HEK293T (cell line): Measurements from ENCODE around the gene GMCL1.

Experiments used
- ARNT ChIP-seq: fragments of 450-650 bp; IDR thresholded peaks from 2 replicates; pipeline ENCODE4 v1.6.1; 2017; ENCODE audit warnings: mild to moderate bottlenecking
- BHLHE40 ChIP-seq: fragments of 450-650 bp; IDR thresholded peaks from 2 replicates; pipeline ENCODE4 v1.6.1; 2016; ENCODE audit warnings: mild to moderate bottlenecking, moderate library complexity, borderline replicate concordance
- CTBP1 ChIP-seq: fragments of 450-650 bp; IDR thresholded peaks from 2 replicates; pipeline ENCODE4 v1.6.1; 2016; ENCODE audit warnings: borderline replicate concordance
- ELF4 ChIP-seq: fragments of 450-650 bp; IDR thresholded peaks from 2 replicates; pipeline ENCODE4 v1.6.1; 2017; ENCODE audit warnings: antibody characterized with exemption
- FOXA1 ChIP-seq: fragments of 450-650 bp; IDR thresholded peaks from 2 replicates; pipeline ENCODE4 v1.6.1; 2016; ENCODE audit warnings: mild to moderate bottlenecking
- FOXK2 ChIP-seq: fragments of 450-650 bp; IDR thresholded peaks from 2 replicates; pipeline ENCODE4 v1.6.1; 2016; ENCODE audit warnings: mild to moderate bottlenecking
- HDGF ChIP-seq: fragments of 450-650 bp; IDR thresholded peaks from 2 replicates; pipeline ENCODE4 v1.6.1; 2017; ENCODE audit warnings: antibody characterized with exemption, borderline replicate concordance
- LEF1 ChIP-seq: fragments of 450-650 bp; IDR thresholded peaks from 2 replicates; pipeline ENCODE4 v1.6.1; 2017; ENCODE audit warnings: mild to moderate bottlenecking, borderline replicate concordance
- NFRKB ChIP-seq: fragments of 450-650 bp; IDR thresholded peaks from 2 replicates; pipeline ENCODE4 v1.6.1; 2016; ENCODE audit warnings: mild to moderate bottlenecking, moderate library complexity
- SUZ12 ChIP-seq: fragments of 450-650 bp; IDR thresholded peaks from 2 replicates; pipeline ENCODE4 v1.6.1; 2016; ENCODE audit warnings: mild to moderate bottlenecking
- TARDBP ChIP-seq: fragments of 450-650 bp; IDR thresholded peaks from 2 replicates; pipeline ENCODE4 v1.6.1; 2016
- ZNF384 ChIP-seq: fragments of 450-650 bp; IDR thresholded peaks from 2 replicates; pipeline ENCODE4 v1.6.1; 2016
- TF ChIP-seq, protein P1 (sequence below): fragments of 450-650 bp; IDR thresholded peaks from 2 replicates; pipeline ENCODE4 v1.6.1; 2016

DNA sequence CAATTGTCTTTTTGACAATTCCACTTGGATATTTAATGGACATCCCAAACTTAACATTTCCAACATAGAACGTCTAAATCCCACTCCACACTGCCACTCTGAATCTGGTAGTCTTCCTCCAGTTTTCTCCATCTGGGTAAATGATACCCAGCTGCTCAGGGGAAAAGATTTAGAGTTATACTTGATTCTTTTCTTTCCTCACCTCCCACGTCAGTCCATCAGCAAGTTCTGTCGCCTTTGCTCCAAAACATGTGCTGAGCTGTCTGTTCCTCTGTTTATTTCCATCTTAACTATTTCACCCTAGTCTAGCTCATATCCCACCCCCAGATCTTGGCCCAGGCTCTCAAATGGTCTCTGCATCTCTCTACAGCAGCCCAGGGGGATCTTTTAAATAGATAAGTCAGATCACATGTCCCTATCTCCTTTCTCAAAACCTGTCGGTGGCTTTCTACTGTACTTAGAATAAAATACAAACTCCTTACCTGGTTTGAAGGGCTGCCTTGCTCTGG lies 43.4 kb upstream of the GMCL1 start:
- no peak for TF ChIP-seq FOXK2
- no peak for TF ChIP-seq ELF4
- no peak for TF ChIP-seq CTBP1
- TF ChIP-seq, protein P1, sequence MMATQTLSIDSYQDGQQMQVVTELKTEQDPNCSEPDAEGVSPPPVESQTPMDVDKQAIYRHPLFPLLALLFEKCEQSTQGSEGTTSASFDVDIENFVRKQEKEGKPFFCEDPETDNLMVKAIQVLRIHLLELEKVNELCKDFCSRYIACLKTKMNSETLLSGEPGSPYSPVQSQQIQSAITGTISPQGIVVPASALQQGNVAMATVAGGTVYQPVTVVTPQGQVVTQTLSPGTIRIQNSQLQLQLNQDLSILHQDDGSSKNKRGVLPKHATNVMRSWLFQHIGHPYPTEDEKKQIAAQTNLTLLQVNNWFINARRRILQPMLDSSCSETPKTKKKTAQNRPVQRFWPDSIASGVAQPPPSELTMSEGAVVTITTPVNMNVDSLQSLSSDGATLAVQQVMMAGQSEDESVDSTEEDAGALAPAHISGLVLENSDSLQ, result no peak
- TF ChIP-seq FOXA1, result no peak
- TF ChIP-seq BHLHE40, result no peak
- no peak for TF ChIP-seq LEF1
- TF ChIP-seq TARDBP, result no peak
- TF ChIP-seq ZNF384, result no peak
- TF ChIP-seq SUZ12, result no peak
- no peak for TF ChIP-seq NFRKB
- no peak for TF ChIP-seq ARNT
- TF ChIP-seq HDGF, result no peak
